GM21528 (cell line): ENCODE measurements around the gene SYNPO.

Source experiments
- ATAC-seq: cut with Tn5 transposase; IDR thresholded peaks from one replicate; pipeline ENCODE4 v1.9.1; 2021; ENCODE audit warnings: mild to moderate bottlenecking, moderate library complexity; ENCODE audit not compliant: unreplicated experiment, low FRiP score

Gene SYNPO

GRCh38 chr5:150672237-150672883 lies 31.9 kb downstream of the SYNPO start:
- ATAC-seq, result no peak

- no peak for ATAC-seq
Measured at GRCh38 chr5:150672884-150673275, 32.4 kb downstream of the SYNPO start.

- ATAC-seq, result no peak
Measured at GRCh38 chr5:150674341-150674821, 33.9 kb downstream of the SYNPO start.

- no peak for ATAC-seq
Measured at GRCh38 chr5:150675069-150675468, 34.6 kb downstream of the SYNPO start.

- ATAC-seq, result no peak
Measured at GRCh38 chr5:150676578-150676977, 36.1 kb downstream of the SYNPO start.

- no peak for ATAC-seq
Measured at GRCh38 chr5:150689120-150689519, 48.7 kb downstream of the SYNPO start.

GRCh38 chr5:150690760-150691159 lies 50.3 kb downstream of the SYNPO start:
- ATAC-seq, result no peak

GRCh38 chr5:150692276-150692675 lies 51.8 kb downstream of the SYNPO start:
- ATAC-seq, result no peak

GRCh38 chr5:150694612-150695011 lies 54.2 kb downstream of the SYNPO start:
- no peak for ATAC-seq

GRCh38 chr5:150700246-150700593 lies 59.8 kb downstream of the SYNPO start:
- no peak for ATAC-seq

GRCh38 chr5:150700594-150701377 lies 60.3 kb downstream of the SYNPO start, which contains the start of gene RBM22:
RBM22 (minus strand) TSS chr5:150701062; CDS start chr5:150700985, 77 bp downstream.
- ATAC-seq, result peak; percentile 98

- ATAC-seq, result no peak
Measured at GRCh38 chr5:150703762-150704161, 63.3 kb downstream of the SYNPO start.

- no peak for ATAC-seq
Measured at GRCh38 chr5:150706776-150707390, 66.4 kb downstream of the SYNPO start.
